Endothelial cell of umbilical vein (primary cell): ENCODE measurements around the gene TMC2. TPM values are rescaled to one million over a fixed set of nuclear protein-coding genes. Genes with fewer than 3 reads are reported as not detected.

Source experiments
- BruUV-seq: library from RNA; stranded (reverse); fragments of 400-500 nt; replicated peaks from 2 replicates; lab custom pipeline; 2021; lab: Mats Ljungman, UMichigan
- CTCF ChIA-PET: fragments of 300-600, 350-600 bp; sonication (Branson Sonifier 250); formaldehyde crosslinking; loops from one replicate; lab custom pipeline; 2021; ENCODE audit warnings: antibody characterized with exemption, inconsistent platforms; lab: Charles Lee
- POLR2A ChIA-PET: fragments of 300-600, 350-600 bp; sonication (Branson Sonifier 250); formaldehyde crosslinking; loops from one replicate; lab custom pipeline; 2021; ENCODE audit warnings: antibody characterized with exemption, inconsistent platforms; lab: Charles Lee
- DNase-seq: peaks from one replicate; pipeline ENCODE4 v3.0.0-alpha.2; 2011; ENCODE audit warnings: low read depth, low spot score
- FAIRE-seq: peaks from 2 replicates; lab custom pipeline; 2011; peaks lifted over from hg19 to GRCh38; lab: Jason Lieb, UNC
- H2AFZ ChIP-seq: 2 replicates; pipeline ENCODE4 v1.6.0; 2012; ENCODE audit warnings: low read depth, low read length, control low read depth, inconsistent platforms
- H3K27ac ChIP-seq: 2 replicates; pipeline ENCODE4 v1.5.1; 2011; ENCODE audit warnings: low read depth, mild to moderate bottlenecking, control low read depth, low read length, moderate library complexity; ENCODE audit not compliant: insufficient read depth
- H3K27me3 ChIP-seq, 2 experiments: 2 replicates each; pipeline versions ENCODE4 v1.6.0 to v1.6.1; 2011; ENCODE audit warnings: low read length in 2 of 2, mixed read lengths in 1 of 2; ENCODE audit not compliant: control insufficient read depth in 2 of 2, insufficient read depth in 2 of 2
- H3K36me3 ChIP-seq, 2 experiments: 2 replicates in 1 of 2; 3 replicates in 1 of 2; pipeline ENCODE4 v1.5.1; 2011; ENCODE audit warnings: low read length in 2 of 2, mild to moderate bottlenecking in 1 of 2, moderate library complexity in 1 of 2; ENCODE audit not compliant: control insufficient read depth in 2 of 2, insufficient read depth in 2 of 2; ENCODE audit errors: extremely low read depth in 1 of 2
- H3K4me1 ChIP-seq: 3 replicates; pipeline ENCODE4 v1.5.1; 2011; ENCODE audit warnings: mild to moderate bottlenecking, low read length; ENCODE audit not compliant: control insufficient read depth, insufficient read depth; ENCODE audit errors: extremely low read depth
- H3K4me2 ChIP-seq: 2 replicates; pipeline ENCODE4 v1.6.1; 2011; ENCODE audit warnings: low read length, control low read depth, mixed read lengths; ENCODE audit not compliant: insufficient read depth
- H3K4me3 ChIP-seq, 3 experiments: fragments of 200-600 bp in 1 of 3; sonication (generic), shearing (Covaris generic) in 1 of 3; replicated peaks in 1 of 3; 2 replicates each; pipeline ENCODE4 v1.5.1; 2011 to 2016; ENCODE audit warnings: control low read depth in 3 of 3, low read length in 3 of 3, mild to moderate bottlenecking in 2 of 3, inconsistent platforms in 1 of 3, low read depth in 1 of 3, moderate library complexity in 1 of 3; ENCODE audit not compliant: insufficient read depth in 1 of 3
- H3K79me2 ChIP-seq: 2 replicates; pipeline ENCODE4 v1.6.0; 2012; ENCODE audit warnings: low read length, inconsistent platforms; ENCODE audit not compliant: control insufficient read depth, insufficient read depth
- H3K9ac ChIP-seq: replicated peaks from 2 replicates; pipeline ENCODE3; 2011; ENCODE audit warnings: low read length, control low read depth; ENCODE audit not compliant: insufficient read depth; ENCODE audit errors: extremely low read depth
- H3K9me1 ChIP-seq: replicated peaks from 3 replicates; pipeline ENCODE4 v1.6.0; 2011; ENCODE audit warnings: mild to moderate bottlenecking, low read length; ENCODE audit not compliant: control insufficient read depth, insufficient read depth; ENCODE audit errors: extremely low read depth
- H3K9me3 ChIP-seq: replicated peaks from 2 replicates; pipeline ENCODE4 v1.5.1; 2012; ENCODE audit warnings: low read length, inconsistent platforms; ENCODE audit not compliant: control insufficient read depth, insufficient read depth
- H4K20me1 ChIP-seq: replicated peaks from 2 replicates; pipeline ENCODE3; 2011; ENCODE audit warnings: mild to moderate bottlenecking, low read length; ENCODE audit not compliant: control insufficient read depth, insufficient read depth; ENCODE audit errors: extremely low read depth
- CTCF ChIP-seq, 2 donors: IDR thresholded peaks; 1 replicate in 1 of 2; 2 replicates in 1 of 2; pipeline ENCODE4 v1.5.1; 2011; ENCODE audit warnings: low read length in 2 of 2, mild to moderate bottlenecking in 2 of 2, moderate library complexity in 2 of 2, control low read depth in 1 of 2, inconsistent platforms in 1 of 2, low read depth in 1 of 2; ENCODE audit not compliant: insufficient read depth in 1 of 2; ENCODE audit errors: extremely low read depth in 1 of 2
- EZH2 ChIP-seq: IDR thresholded peaks from 2 replicates; pipeline ENCODE4 v1.6.1; 2012; ENCODE audit warnings: borderline replicate concordance, low read depth, mild to moderate bottlenecking, moderate library complexity, low read length, inconsistent platforms; ENCODE audit not compliant: severe bottlenecking
- FOS ChIP-seq: IDR thresholded peaks from 2 replicates; pipeline ENCODE4 v1.6.1; 2011; ENCODE audit warnings: mild to moderate bottlenecking, low read length, moderate library complexity, borderline replicate concordance; ENCODE audit not compliant: insufficient read depth
- GATA2 ChIP-seq: IDR thresholded peaks from 2 replicates; pipeline ENCODE4 v1.7.0; 2011; ENCODE audit warnings: low read depth, mild to moderate bottlenecking, moderate library complexity, mixed read lengths, low read length; ENCODE audit not compliant: insufficient read length, insufficient read depth
- JUN ChIP-seq: IDR thresholded peaks from 2 replicates; pipeline ENCODE4 v1.6.1; 2011; ENCODE audit warnings: borderline replicate concordance, low read depth; ENCODE audit not compliant: insufficient read length, insufficient read depth
- MYC ChIP-seq: IDR thresholded peaks from one replicate; pipeline ENCODE4 v1.6.1; 2011; ENCODE audit warnings: mild to moderate bottlenecking, low read depth, low read length
- POLR2A ChIP-seq: IDR thresholded peaks from 2 replicates; pipeline ENCODE4 v1.6.1; 2012; ENCODE audit warnings: low read depth, mild to moderate bottlenecking, control low read depth, low read length
- POLR2AphosphoS5 ChIP-seq: IDR thresholded peaks from 2 replicates; pipeline ENCODE4 v1.6.1; 2012; ENCODE audit warnings: low read depth, mild to moderate bottlenecking, control low read depth, low read length, moderate library complexity; ENCODE audit not compliant: insufficient read depth
- dilution Hi-C: fragments of 300-500 bp; cut with MboI; formaldehyde crosslinking; loops from one replicate; pipeline ENCODE4 v1.15.0; 2019; ENCODE audit warnings: low sequenced_read_pairs; ENCODE audit not compliant: extremely low pct_ligation_motif_present
- intact Hi-C: fragments of 100-400 bp; cut with micrococcal nuclease; formaldehyde crosslinking; loops from one replicate; pipeline ENCODE4 v1.10.0; 2022
- polyA plus RNA-seq, 4 experiments: library from polyadenylated mRNA; depleted of rRNA in 3 of 4; stranded (reverse) in 3 of 4; unstranded in 1 of 4; fragments of >200 nt; gene quantifications; 2 replicates each; pipeline versions ENCODE4 v1.2.1 to v1.2.3, GENCODE V29; 2011 to 2012; ENCODE audit warnings: missing spikeins in 1 of 4
- total RNA-seq: library from RNA; stranded (reverse); gene quantifications from 2 replicates; pipeline ENCODE4 v1.2.3, GENCODE V29; 2021
- TF ChIP-seq, protein P1 (sequence below): IDR thresholded peaks from 2 replicates; pipeline ENCODE4 v1.6.1; 2011; ENCODE audit not compliant: insufficient read depth, insufficient read length

TMC2 gene
- total and polyA plus RNA-seq, 2 donors (not counting 3 experiments of a cell fraction or from before 2014, with no cell fraction given) = not detected

DNA sequence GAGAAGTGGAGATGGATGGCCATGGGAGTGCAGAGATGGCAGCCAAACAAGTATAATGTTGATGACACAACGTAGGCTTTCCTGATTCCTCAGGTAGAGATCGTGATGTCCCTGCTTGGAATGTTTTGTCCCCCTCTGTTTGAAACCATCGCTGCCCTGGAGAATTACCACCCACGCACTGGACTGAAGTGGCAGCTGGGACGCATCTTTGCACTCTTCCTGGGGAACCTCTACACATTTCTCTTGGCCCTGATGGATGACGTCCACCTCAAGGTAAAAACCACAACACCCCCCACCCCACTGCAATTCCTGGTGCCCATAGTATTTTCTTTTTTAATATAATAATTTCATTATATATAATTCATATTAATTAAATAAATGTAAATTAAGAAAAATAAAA lies 74.0 kb downstream of the TMC2 start:
- H3K27me3 ChIP-seq = peaks cover 0 to 2% of the 10 kb centered on the region in 2 experiments

More for the DNA sequence above, 74.0 kb downstream of the TMC2 start:
- CTCF ChIA-PET = no interaction called here
- POLR2A ChIA-PET = no interaction called here
- dilution Hi-C loops (no loop called here), intact Hi-C loops (no loop called here)
- Histone ChIP-seq H3K79me2 (no peaks in the 10 kb centered on the region), H3K4me2 (no peak overlapping the region), H2AFZ (no peak overlapping the region), H3K9me3 (no peaks in the 10 kb centered on the region), H3K4me3 (no peak overlapping the region), H3K36me3 (no peaks in the 10 kb centered on the region), H3K9ac (no peak overlapping the region), H4K20me1 (no peaks in the 10 kb centered on the region), H3K27ac (no peak overlapping the region), H3K9me1 (no peaks in the 10 kb centered on the region), H3K4me1 (no peaks in the 10 kb centered on the region)
- TF ChIP-seq EZH2 (no peak), FOS (no peak), JUN (no peak), POLR2A (no peak), POLR2AphosphoS5 (no peak), MYC (no peak), CTCF (IDR thresholded peaks at IDR 0.05; ENCODE audit: extremely low read depth in 1 of 2, insufficient read depth in 1 of 2, low read depth in 1 of 2, low read length in 2 of 2) (no peak), GATA2 (no peak)
- TF ChIP-seq, protein P1, sequence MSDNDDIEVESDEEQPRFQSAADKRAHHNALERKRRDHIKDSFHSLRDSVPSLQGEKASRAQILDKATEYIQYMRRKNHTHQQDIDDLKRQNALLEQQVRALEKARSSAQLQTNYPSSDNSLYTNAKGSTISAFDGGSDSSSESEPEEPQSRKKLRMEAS = no peak
- FAIRE-seq (no peak), DNase-seq (no peak)
- BruUV-seq = no TSS peak
